H1 (cell line): ENCODE results near the gene SLC30A2. TPM values are rescaled to one million over a fixed set of nuclear protein-coding genes. Genes with fewer than 3 reads are reported as not detected.

ENCODE experiments used
- POLR2AphosphoS5 ChIP-seq: IDR thresholded peaks from 2 replicates; pipeline ENCODE4 v1.6.1; 2011; ENCODE audit warnings: low read depth, low read length
- polyA plus RNA-seq, 7 experiments: library from polyadenylated mRNA; depleted of rRNA in 3 of 7; stranded (reverse) in 5 of 7; unstranded in 2 of 7; fragments of >200 nt in 5 of 7; fragments of 200-250 nt in 2 of 7; gene quantifications; 1 replicate in 5 of 7; 2 replicates in 1 of 7; 4 replicates in 1 of 7; pipeline versions ENCODE4 v1.2.1 to v1.2.3, GENCODE V29; 2011 to 2013; ENCODE audit warnings: missing spikeins in 2 of 7, mixed read lengths in 2 of 7
- total RNA-seq: library from RNA; stranded (reverse); fragmentation: NEBNext Ultra II Directional; extraction: Animal tissue kit (Norgen Biotek cat#: 25700); gene quantifications from 2 replicates; pipeline ENCODE4 v1.2.1, GENCODE V29; 2021
- TF ChIP-seq, protein P1 (sequence below): fragments of 300-600 bp; sonication (generic); IDR thresholded peaks from 2 replicates; pipeline ENCODE4 v1.7.1; 2012; ENCODE audit warnings: low read length, moderate library complexity, mild to moderate bottlenecking, inconsistent platforms; ENCODE audit not compliant: insufficient replicate concordance

Gene SLC30A2
- total and polyA plus RNA-seq, 2 of the 8 experiments (the other 6 are each of a cell fraction or from before 2014, with no cell fraction given): 0.19 to 0.76 TPM

DNA sequence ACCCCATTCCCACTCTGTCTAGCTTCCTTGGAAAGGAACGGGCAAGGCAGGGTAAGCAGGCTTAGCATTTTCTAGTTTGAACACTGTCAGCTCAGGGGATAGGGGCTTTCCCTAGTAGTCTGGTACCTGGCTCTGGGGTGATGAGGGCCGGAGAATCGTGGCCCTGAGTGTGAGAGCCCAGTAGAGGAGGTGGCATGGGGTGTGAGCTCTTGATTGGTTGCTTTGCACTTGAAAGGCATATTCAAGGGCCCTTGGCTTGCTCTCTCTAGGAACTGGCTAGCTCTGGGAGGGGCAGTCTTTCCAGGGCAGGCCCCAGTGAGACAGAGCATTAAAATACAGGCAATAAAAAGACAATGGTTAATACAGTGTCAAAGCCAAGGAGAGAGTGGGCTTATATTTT lies 35.1 kb downstream of the SLC30A2 start (continued):
- TF ChIP-seq, protein P1, sequence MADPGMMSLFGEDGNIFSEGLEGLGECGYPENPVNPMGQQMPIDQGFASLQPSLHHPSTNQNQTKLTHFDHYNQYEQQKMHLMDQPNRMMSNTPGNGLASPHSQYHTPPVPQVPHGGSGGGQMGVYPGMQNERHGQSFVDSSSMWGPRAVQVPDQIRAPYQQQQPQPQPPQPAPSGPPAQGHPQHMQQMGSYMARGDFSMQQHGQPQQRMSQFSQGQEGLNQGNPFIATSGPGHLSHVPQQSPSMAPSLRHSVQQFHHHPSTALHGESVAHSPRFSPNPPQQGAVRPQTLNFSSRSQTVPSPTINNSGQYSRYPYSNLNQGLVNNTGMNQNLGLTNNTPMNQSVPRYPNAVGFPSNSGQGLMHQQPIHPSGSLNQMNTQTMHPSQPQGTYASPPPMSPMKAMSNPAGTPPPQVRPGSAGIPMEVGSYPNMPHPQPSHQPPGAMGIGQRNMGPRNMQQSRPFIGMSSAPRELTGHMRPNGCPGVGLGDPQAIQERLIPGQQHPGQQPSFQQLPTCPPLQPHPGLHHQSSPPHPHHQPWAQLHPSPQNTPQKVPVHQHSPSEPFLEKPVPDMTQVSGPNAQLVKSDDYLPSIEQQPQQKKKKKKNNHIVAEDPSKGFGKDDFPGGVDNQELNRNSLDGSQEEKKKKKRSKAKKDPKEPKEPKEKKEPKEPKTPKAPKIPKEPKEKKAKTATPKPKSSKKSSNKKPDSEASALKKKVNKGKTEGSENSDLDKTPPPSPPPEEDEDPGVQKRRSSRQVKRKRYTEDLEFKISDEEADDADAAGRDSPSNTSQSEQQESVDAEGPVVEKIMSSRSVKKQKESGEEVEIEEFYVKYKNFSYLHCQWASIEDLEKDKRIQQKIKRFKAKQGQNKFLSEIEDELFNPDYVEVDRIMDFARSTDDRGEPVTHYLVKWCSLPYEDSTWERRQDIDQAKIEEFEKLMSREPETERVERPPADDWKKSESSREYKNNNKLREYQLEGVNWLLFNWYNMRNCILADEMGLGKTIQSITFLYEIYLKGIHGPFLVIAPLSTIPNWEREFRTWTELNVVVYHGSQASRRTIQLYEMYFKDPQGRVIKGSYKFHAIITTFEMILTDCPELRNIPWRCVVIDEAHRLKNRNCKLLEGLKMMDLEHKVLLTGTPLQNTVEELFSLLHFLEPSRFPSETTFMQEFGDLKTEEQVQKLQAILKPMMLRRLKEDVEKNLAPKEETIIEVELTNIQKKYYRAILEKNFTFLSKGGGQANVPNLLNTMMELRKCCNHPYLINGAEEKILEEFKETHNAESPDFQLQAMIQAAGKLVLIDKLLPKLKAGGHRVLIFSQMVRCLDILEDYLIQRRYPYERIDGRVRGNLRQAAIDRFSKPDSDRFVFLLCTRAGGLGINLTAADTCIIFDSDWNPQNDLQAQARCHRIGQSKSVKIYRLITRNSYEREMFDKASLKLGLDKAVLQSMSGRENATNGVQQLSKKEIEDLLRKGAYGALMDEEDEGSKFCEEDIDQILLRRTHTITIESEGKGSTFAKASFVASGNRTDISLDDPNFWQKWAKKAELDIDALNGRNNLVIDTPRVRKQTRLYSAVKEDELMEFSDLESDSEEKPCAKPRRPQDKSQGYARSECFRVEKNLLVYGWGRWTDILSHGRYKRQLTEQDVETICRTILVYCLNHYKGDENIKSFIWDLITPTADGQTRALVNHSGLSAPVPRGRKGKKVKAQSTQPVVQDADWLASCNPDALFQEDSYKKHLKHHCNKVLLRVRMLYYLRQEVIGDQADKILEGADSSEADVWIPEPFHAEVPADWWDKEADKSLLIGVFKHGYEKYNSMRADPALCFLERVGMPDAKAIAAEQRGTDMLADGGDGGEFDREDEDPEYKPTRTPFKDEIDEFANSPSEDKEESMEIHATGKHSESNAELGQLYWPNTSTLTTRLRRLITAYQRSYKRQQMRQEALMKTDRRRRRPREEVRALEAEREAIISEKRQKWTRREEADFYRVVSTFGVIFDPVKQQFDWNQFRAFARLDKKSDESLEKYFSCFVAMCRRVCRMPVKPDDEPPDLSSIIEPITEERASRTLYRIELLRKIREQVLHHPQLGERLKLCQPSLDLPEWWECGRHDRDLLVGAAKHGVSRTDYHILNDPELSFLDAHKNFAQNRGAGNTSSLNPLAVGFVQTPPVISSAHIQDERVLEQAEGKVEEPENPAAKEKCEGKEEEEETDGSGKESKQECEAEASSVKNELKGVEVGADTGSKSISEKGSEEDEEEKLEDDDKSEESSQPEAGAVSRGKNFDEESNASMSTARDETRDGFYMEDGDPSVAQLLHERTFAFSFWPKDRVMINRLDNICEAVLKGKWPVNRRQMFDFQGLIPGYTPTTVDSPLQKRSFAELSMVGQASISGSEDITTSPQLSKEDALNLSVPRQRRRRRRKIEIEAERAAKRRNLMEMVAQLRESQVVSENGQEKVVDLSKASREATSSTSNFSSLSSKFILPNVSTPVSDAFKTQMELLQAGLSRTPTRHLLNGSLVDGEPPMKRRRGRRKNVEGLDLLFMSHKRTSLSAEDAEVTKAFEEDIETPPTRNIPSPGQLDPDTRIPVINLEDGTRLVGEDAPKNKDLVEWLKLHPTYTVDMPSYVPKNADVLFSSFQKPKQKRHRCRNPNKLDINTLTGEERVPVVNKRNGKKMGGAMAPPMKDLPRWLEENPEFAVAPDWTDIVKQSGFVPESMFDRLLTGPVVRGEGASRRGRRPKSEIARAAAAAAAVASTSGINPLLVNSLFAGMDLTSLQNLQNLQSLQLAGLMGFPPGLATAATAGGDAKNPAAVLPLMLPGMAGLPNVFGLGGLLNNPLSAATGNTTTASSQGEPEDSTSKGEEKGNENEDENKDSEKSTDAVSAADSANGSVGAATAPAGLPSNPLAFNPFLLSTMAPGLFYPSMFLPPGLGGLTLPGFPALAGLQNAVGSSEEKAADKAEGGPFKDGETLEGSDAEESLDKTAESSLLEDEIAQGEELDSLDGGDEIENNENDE: no peak
- TF ChIP-seq POLR2AphosphoS5: no peak
